Activated T-cell treated with anti-CD3 and anti-CD28 coated beads for 24 hours (primary cell): ENCODE results near the gene PPRC1.

Experiments used
- DNase-seq: peaks from one replicate; pipeline ENCODE4 v3.0.0-alpha.2; 2020; ENCODE audit warnings: low read depth

The PPRC1 gene, protein sequence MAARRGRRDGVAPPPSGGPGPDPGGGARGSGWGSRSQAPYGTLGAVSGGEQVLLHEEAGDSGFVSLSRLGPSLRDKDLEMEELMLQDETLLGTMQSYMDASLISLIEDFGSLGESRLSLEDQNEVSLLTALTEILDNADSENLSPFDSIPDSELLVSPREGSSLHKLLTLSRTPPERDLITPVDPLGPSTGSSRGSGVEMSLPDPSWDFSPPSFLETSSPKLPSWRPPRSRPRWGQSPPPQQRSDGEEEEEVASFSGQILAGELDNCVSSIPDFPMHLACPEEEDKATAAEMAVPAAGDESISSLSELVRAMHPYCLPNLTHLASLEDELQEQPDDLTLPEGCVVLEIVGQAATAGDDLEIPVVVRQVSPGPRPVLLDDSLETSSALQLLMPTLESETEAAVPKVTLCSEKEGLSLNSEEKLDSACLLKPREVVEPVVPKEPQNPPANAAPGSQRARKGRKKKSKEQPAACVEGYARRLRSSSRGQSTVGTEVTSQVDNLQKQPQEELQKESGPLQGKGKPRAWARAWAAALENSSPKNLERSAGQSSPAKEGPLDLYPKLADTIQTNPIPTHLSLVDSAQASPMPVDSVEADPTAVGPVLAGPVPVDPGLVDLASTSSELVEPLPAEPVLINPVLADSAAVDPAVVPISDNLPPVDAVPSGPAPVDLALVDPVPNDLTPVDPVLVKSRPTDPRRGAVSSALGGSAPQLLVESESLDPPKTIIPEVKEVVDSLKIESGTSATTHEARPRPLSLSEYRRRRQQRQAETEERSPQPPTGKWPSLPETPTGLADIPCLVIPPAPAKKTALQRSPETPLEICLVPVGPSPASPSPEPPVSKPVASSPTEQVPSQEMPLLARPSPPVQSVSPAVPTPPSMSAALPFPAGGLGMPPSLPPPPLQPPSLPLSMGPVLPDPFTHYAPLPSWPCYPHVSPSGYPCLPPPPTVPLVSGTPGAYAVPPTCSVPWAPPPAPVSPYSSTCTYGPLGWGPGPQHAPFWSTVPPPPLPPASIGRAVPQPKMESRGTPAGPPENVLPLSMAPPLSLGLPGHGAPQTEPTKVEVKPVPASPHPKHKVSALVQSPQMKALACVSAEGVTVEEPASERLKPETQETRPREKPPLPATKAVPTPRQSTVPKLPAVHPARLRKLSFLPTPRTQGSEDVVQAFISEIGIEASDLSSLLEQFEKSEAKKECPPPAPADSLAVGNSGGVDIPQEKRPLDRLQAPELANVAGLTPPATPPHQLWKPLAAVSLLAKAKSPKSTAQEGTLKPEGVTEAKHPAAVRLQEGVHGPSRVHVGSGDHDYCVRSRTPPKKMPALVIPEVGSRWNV (N-terminal part only)

DNA sequence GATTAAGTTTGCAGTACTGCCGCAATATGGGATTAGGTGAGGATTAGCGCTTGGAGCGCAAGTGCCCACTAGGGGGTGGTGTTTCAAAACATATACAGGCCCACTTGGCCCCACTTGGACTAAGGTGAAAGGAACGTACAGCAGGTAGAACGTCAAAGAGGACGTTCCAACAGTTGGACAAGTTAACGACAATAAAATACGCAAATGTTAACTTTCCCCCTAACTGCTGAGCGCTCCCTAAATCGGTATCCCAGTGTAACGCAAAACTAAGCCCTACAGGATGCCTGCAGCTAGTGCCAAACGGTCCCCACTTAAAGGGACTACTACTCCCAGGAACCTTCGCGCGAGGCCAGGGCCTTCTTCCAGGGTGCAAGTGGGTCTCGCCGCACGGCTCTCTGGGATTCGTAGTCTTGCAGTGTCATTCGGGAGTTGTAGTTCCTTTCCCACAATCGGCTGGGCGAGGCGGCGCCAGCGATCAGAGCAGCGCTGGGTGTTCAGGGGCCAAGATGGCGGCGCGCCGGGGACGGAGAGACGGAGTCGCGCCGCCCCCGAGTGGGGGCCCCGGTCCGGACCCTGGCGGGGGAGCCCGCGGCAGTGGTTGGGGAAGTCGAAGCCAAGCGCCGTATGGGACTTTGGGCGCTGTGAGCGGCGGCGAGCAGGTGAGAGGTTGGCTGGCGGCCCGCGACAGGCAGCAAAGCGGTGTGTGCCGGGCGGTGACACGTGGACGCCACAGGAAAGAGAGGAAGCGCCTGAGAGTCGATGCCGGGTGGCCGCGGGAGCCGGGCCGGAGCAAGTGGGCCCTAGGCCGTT is at the start of gene PPRC1:
Gene PPRC1 (plus strand): TSS at position 478 of the 810 bp plus-strand sequence. CDS start 29 bp downstream, at position 507.
- peak; percentile 95 for DNase-seq

DNA sequence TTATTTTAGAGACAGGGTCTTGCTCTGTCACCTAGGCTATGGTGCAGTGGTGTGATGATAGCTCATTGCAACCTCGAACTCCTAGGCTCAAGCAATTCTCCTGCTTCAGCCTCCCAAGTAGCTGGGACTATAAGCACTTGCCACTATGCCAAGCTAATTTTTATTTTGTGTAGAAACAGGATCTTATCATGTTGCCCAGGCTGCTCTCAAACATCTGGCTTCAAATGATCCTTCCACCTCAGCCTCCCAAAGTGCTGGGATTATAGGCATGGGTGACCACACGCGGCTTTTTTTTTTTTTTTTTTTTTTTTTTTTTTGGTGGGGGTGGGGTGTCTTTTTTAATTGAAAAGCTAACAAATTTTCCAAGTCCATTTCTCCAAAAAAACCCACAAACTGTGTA is 49.3 kb upstream of the PPRC1 start:
- DNase-seq: no peak

GRCh38 chr10:102085336-102085735 is 47.5 kb upstream of the PPRC1 start:
- DNase-seq: no peak

DNA sequence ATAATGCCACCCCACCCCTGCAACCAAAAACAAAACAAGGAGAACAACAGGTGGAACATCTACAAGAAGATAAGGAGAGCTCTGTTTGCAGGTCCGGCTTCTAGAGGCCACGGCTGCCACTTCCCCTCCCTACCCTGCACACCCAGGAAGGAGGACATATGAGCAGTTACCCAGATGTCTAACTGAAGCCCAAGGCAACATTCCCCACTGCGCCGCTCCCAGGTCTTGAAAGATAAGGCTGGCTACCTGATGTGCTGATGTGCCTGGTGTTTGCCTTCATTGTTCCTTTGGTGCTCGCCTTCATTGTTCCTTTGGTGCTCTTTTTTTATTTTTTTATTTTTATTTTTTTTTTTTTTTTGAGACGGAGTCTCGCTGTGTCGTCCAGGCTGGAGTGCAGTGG is 46.6 kb upstream of the PPRC1 start:
- DNase-seq: no peak

GRCh38 chr10:102090772-102091171 is 42.1 kb upstream of the PPRC1 start:
- no peak for DNase-seq

GRCh38 chr10:102096449-102096848 is 36.4 kb upstream of the PPRC1 start:
- DNase-seq: no peak

DNA sequence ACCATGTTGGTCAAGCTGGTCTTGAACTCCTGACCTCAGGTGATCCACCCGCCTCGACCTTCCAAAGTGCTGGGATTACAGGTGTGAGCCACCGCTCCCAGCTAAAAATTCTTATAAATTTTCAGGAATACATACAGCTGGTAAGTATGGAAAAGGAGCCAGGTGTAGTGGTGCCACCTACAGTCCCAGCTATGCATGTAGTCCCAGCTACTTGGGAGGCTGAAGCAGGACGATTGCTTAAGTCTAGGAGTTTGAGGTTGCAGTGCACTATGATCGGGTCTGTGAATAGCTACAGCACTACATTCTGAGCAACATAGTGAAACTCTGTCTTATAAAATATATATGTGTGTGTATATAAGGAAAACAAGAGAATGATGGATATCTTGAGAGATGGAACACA is 31.7 kb upstream of the PPRC1 start:
- DNase-seq: no peak

GRCh38 chr10:102102421-102102820 is 30.4 kb upstream of the PPRC1 start:
- DNase-seq: no peak

GRCh38 chr10:102106998-102107397 is 25.8 kb upstream of the PPRC1 start:
- DNase-seq: no peak

DNA sequence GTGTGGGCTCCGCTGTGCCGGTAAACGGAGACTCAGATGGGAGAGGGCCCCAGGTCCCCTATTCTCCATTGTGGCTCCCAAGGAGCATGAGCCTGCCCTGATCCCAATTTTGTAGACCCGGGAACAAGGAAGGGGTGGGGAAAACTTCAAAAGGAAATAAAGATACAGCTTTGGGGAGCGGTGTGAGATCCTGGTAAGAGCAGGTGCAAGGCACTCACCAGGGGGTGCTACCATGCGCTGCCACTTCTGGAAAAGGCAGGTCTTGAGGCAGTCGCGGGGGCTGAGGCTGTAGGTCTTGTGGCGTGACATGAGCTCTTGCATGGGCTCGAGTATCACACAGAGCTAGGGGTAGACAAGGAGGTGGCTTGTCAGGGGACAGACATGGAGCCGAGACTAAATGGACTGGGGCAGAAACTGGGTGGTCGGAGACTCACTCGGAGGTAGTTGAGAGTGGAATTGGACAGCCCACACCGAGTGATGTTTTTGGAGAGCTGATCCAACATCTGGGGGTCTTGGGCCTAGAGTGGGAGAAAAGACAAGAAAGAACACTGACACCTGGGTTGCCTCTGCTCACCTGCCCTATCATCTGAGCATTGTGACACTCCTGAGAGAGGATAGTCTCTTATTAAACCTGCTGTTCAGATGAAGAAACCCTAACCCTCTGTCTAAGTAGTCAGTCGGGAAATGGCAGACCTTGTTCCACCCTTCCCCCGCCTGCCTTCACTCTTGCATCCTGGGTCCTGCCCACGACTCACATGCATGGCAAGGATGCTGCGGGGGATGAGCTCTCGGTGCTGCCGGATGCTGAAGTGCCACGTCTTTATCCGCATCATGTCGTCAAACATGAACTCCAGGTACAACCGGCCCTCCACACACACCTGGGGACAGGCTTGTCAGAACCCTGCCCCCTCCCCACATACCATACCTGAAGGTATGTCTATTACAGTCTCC is 23.4 kb upstream of the PPRC1 start:
- no peak for DNase-seq

GRCh38 chr10:102111276-102111675 is 21.6 kb upstream of the PPRC1 start:
- no peak for DNase-seq

- no peak for DNase-seq
Measured at GRCh38 chr10:102112210-102112817, 20.5 kb upstream of the PPRC1 start.

DNA sequence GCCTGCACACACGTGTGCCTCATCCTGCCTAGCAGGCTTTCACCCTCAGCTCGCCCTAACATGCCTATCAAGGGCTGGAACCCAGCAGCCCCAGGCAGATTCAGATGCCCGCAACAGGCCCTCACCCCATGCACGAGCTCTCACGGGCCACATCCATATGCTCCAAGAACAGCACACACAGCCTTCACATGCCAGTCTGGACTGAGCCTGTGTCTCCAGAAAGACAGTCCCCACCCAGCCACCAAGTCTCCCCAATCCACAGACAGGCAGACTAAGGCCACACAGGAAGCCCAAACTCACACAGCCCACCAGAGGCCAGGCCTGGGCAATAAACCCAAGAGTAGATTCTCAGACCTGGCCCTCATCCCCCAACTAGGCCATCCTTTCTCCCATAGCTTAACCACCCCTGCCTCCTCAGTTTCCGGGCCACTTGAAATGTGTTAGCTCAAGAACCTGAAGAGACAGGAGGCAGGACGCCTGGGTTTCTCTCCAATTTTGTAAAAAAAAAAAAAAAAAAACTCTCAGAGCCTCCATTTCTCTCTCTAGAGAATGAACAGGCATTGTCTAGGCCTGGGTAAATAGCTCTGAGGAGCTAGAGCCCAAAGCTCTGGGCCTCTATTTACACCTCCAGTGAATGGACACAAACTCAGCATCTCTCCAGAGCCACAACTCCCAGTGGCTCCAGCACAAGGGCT is 19.4 kb upstream of the PPRC1 start:
- no peak for DNase-seq

DNA sequence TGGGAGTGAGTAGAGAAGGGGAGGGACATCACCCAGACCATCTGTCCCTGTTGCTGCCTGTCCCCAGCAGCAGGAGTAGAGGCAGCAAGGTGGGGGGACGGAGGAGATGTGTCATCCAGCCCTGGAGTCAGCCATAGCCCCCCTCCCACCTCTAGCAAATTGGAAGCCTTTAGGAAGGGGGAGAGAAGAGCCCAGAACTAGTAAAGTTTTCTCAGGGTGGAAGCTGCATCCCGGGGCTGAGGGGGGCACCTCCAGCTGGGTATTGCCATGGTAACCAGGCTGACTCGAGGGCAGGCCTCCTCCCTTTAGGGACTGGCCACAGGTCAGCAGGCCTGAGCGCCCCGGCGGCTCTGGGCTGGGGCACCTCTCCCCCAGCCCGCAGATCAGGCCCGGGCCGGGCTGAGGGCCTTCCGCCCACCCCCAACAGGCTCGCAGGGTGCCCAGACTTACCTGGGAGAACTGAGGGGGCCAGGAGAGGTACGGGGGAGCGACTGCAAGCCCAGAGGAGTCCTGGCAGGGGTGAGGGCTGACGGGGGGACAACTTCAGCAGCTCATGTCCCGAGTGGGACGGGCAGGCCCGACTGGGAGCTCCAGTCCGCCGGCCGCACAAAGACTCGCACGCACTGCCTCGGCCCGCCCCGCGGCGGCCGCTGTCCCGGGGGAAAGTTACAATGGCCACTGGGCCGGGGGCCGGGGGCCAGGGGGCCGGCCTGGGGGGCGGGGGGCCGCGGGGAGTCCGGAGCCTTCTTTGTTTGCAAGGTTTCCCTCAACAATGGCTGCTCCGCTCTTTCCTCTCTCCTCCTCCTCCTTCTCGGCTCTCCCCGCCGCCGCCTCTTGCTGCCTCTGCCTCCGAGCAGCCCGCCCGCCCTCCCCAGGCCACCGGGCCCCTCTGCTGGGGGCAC is 18.6 kb upstream of the PPRC1 start:
- no peak for DNase-seq

DNA sequence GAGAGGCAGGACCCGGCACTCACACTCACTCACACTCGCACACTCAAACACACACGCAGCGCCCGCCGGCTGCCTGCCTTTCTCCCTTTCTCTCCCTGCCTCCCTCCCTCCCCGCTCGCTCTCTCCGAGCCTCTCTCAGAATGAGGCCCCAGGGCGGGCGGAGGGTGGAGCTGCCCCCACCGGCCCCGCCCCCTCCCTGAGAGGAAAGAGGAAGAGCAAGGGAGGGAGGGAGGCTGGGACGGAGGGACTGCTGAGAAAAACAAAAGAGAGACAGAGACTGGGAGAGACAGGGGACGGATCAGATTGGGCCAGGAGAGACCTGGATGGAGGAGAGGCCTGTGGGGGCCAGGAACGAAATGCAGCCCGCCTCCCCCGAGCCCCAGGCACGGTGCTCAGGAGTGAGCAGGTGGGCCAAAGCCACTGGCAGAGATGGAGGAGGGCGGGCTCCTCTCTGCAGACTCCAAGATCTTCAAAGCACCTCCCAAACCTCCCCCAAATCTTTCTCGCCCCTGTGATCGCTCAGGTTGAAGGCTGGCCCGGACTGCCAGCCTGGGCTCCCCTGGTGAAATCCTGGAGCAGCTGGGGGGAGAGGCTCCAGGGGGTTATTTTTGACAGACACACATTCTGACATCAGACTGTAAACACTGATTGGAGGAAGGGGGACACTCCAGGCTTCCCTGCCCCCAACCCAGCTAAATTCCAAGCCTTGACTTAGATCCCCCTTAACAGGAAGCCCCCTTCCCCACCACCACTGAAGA is 17.8 kb upstream of the PPRC1 start:
- peak; percentile 82 for DNase-seq

GRCh38 chr10:102115775-102116174 is 17.1 kb upstream of the PPRC1 start:
- no peak for DNase-seq

DNA sequence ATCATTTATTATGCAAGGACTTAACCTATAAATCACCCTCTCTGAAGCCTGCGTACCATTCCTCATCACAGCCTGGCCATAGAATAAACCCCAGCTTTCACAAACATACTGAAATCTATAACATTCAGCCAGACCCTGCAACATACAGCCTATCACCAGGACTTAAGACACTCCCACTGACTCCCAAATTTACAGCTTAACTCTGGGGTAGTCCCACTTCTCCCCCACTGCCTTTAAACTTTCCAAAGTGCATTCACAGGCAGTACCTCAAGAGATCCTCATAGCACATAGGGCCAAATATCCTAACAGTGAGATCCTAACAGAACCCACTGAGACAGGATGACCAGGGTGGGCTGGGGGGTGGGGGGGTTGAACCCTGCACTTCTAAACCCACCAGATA is 16.2 kb upstream of the PPRC1 start:
- DNase-seq: no peak
